OCI-LY7 (cell line): Measurements from ENCODE around the gene RPL13. TPM values are rescaled to one million over a fixed set of nuclear protein-coding genes. Genes with fewer than 3 reads are reported as not detected.

Experiments
- BruUV-seq: library from RNA; stranded (reverse); fragments of 400-500 nt; replicated peaks from 2 replicates; lab custom pipeline; 2021; lab: Mats Ljungman, UMichigan
- CTCF ChIA-PET: fragments of 300-600 bp; sonication (Branson Sonifier 250); formaldehyde crosslinking; loops from one replicate; lab custom pipeline; 2022; ENCODE audit warnings: antibody characterized with exemption; ENCODE audit not compliant: unreplicated experiment; lab: Charles Lee
- POLR2A ChIA-PET: fragments of 300-600 bp; sonication (Branson Sonifier 250); formaldehyde crosslinking; loops from one replicate; lab custom pipeline; 2022; ENCODE audit warnings: antibody characterized with exemption; lab: Charles Lee
- DNase-seq: peaks from one replicate; pipeline ENCODE4 v3.0.0-alpha.2; 2015; ENCODE audit warnings: low spot score
- H2AFZ ChIP-seq: fragments of 200-600 bp; sonication (generic), shearing (Covaris generic); 2 replicates; pipeline ENCODE4 v1.6.1; 2014; ENCODE audit warnings: mild to moderate bottlenecking, antibody characterized with exemption, low read length, moderate library complexity
- H3K27ac ChIP-seq: fragments of 200-600 bp; sonication (generic); 2 replicates; pipeline ENCODE4 v1.5.1; 2014; ENCODE audit warnings: mixed run types, low read depth, mild to moderate bottlenecking, moderate library complexity, low read length, inconsistent platforms; ENCODE audit not compliant: poor library complexity, severe bottlenecking
- H3K36me3 ChIP-seq: fragments of 200-600 bp; sonication (generic); 2 replicates; pipeline ENCODE4 v1.6.1; 2014; ENCODE audit warnings: mild to moderate bottlenecking, antibody characterized with exemption, low read length, moderate library complexity, mixed read lengths; ENCODE audit not compliant: insufficient read depth
- H3K4me1 ChIP-seq: fragments of 200-600 bp; sonication (generic); 2 replicates; pipeline ENCODE4 v1.5.1; 2014; ENCODE audit warnings: mild to moderate bottlenecking, low read length; ENCODE audit not compliant: insufficient read depth, poor library complexity, severe bottlenecking
- H3K4me2 ChIP-seq: fragments of 200-600 bp; sonication (generic); 2 replicates; pipeline ENCODE4 v1.6.1; 2014; ENCODE audit warnings: mild to moderate bottlenecking, low read length
- H3K4me3 ChIP-seq: fragments of 200-600 bp; sonication (generic); 2 replicates; pipeline ENCODE4 v1.5.1; 2014; ENCODE audit warnings: mild to moderate bottlenecking, low read depth, low read length; ENCODE audit not compliant: poor library complexity, severe bottlenecking
- H3K79me2 ChIP-seq: fragments of 200-600 bp; sonication (generic); 2 replicates; pipeline ENCODE4 v1.6.1; 2016; ENCODE audit warnings: low read depth, mild to moderate bottlenecking, low read length, moderate library complexity, mixed read lengths; ENCODE audit not compliant: insufficient read depth
- H3K9me2 ChIP-seq: fragments of 200-600 bp; sonication (generic); 2 replicates; pipeline ENCODE4 v1.6.1; 2016; ENCODE audit warnings: mild to moderate bottlenecking, low read length, mixed read lengths; ENCODE audit not compliant: insufficient read depth
- H3K9me3 ChIP-seq: fragments of 200-600 bp; sonication (generic); 2 replicates; pipeline ENCODE4 v1.6.1; 2014; ENCODE audit warnings: mild to moderate bottlenecking, mixed run types, low read length, mixed read lengths
- H4K20me1 ChIP-seq: fragments of 200-600 bp; sonication (generic); 2 replicates; pipeline ENCODE4 v1.6.1; 2014; ENCODE audit warnings: mild to moderate bottlenecking, antibody characterized with exemption, low read length, moderate library complexity, mixed read lengths; ENCODE audit not compliant: insufficient read depth
- EZH2phosphoT487 ChIP-seq: fragments of 200-600 bp; sonication (generic); IDR thresholded peaks from 2 replicates; pipeline ENCODE4 v1.6.1; 2018; ENCODE audit warnings: low read depth, borderline replicate concordance, mild to moderate bottlenecking, mixed run types, antibody characterized with exemption, low read length, moderate library complexity, mixed read lengths
- intact Hi-C: fragments of 100-400 bp; cut with micrococcal nuclease; formaldehyde crosslinking; loops from one replicate; pipeline ENCODE4 v1.10.0; 2022; ENCODE audit not compliant: unreplicated experiment
- total RNA-seq, 2 experiments: library from RNA; depleted of rRNA in 1 of 2; stranded (reverse); fragments of >200 nt in 1 of 2; shearing (Covaris generic) in 1 of 2; gene quantifications; 2 replicates each; pipeline ENCODE4 v1.2.3, GENCODE V29; 2014 to 2022
- TF ChIP-seq, protein P1 (sequence below): fragments of 200-600 bp; sonication (generic); conservative IDR thresholded peaks from 2 replicates; pipeline ENCODE4 v1.5.1; 2014; ENCODE audit warnings: mild to moderate bottlenecking, antibody characterized with exemption, low read length, moderate library complexity, mixed read lengths

RPL13 gene
- total RNA-seq, 2 experiments from 2014 or later = 2,928 to 9,791 TPM

DNA sequence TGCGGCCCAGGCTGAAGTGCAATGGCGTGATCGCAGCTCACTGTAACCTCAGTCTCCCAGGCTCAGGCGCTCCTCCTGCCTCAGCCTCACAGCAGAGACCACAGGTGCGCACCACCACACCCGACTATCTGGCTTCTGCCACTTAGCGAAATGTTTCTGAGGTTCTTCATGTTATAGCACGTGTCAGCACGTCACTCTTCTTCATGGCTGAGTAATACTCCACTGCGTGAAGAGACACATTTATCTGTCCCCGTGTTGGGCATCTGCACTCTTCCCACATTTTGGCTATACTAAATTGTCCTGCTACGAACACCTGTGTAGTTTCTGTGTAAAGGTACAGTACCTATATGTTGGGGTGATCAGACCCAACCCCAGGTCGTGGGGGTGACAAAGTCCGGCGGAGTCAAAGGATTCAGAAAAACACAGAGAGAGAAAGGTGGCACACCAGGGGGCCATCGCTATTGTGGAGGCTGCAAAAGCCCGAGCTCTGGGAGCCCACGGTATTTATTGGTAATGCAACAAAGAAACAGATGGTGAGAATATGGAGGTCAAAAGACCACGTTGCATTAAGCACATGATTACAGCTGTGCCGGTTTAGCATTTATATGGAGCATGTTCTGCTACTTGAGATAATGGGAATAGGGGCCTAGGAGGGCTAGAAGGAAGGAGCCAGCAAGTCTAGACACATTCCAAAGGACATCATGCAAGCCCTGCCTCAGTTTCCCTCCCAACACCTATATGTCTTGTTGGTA, 52.1 kb downstream of the RPL13 start:
- BruUV-seq = no TSS peak
- no peaks in the 10 kb centered on the region for H4K20me1 ChIP-seq
- no peaks in the 10 kb centered on the region for H3K9me2 ChIP-seq
- H3K4me2 ChIP-seq = no peak overlapping the region
- no peaks in the 10 kb centered on the region for H3K9me3 ChIP-seq
- no peak overlapping the region for H3K27ac ChIP-seq
- ChIA-PET POLR2A (no interaction called here), CTCF (no interaction called here)
- intact Hi-C loops = no loop called here
- TF ChIP-seq, protein P1, sequence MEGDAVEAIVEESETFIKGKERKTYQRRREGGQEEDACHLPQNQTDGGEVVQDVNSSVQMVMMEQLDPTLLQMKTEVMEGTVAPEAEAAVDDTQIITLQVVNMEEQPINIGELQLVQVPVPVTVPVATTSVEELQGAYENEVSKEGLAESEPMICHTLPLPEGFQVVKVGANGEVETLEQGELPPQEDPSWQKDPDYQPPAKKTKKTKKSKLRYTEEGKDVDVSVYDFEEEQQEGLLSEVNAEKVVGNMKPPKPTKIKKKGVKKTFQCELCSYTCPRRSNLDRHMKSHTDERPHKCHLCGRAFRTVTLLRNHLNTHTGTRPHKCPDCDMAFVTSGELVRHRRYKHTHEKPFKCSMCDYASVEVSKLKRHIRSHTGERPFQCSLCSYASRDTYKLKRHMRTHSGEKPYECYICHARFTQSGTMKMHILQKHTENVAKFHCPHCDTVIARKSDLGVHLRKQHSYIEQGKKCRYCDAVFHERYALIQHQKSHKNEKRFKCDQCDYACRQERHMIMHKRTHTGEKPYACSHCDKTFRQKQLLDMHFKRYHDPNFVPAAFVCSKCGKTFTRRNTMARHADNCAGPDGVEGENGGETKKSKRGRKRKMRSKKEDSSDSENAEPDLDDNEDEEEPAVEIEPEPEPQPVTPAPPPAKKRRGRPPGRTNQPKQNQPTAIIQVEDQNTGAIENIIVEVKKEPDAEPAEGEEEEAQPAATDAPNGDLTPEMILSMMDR = no peak
- TF ChIP-seq EZH2phosphoT487 = no peak
- no peaks in the 10 kb centered on the region for H3K4me1 ChIP-seq
- no peak for DNase-seq
- H3K4me3 ChIP-seq = no peak overlapping the region
- no peaks in the 10 kb centered on the region for H3K36me3 ChIP-seq
- no peak overlapping the region for H2AFZ ChIP-seq
- no peaks in the 10 kb centered on the region for H3K79me2 ChIP-seq

DNA sequence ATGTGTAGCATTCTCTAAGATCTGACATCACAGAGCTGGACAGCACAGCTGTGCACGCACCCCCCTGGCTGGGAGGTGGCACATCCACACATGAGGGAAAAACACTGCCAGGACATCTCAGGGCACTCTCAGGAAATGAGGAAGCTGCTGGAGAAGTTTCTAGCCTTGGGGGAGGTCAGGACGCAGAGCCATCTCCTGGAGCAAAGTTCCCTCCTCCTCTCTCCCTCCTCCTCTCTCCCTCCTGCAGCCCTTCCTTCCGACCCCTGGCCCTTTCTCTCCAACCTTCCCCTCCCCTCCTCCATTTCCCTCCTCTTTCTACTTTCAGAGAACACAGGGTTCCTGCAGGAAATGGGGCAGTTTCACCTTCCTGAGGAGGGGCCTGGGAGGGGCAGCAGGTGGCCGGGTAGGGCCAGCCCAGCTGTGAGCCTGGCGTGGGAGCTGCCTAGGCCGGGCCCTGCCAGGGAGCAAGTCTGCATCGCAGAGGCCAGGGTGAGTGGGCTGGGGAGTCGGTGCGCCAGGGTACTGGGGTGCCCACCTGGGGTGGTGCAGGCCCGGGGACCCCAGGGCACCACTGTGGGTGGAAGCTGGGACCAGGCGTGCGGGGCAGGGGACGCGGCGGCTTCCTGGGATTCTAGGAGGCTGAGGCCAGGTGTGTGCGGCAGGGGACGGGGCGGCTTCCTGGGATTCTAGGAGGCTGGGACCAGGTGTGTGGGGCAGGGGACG, 52.9 kb downstream of the RPL13 start, which contains the start of gene DPEP1:
DPEP1 (plus strand) TSS at position 412 of the 723 bp plus-strand sequence. CDS start 16,769 bp downstream, outside the sequence.
- Histone ChIP-seq H3K9me2 (no peaks in the 10 kb centered on the region), H3K4me2 (no peak within 1 kb of the TSS), H3K79me2 (no peaks in the 10 kb centered on the region), H3K9me3 (no peaks in the 10 kb centered on the region), H3K4me3 (no peak within 1 kb of the TSS), H3K4me1 (no peaks in the 10 kb centered on the region), H2AFZ (no peak within 1 kb of the TSS), H4K20me1 (no peaks in the 10 kb centered on the region), H3K36me3 (no peaks in the 10 kb centered on the region), H3K27ac (no peak within 1 kb of the TSS)
- no peak for DNase-seq
- TF ChIP-seq, protein P1 = no peak
- no TSS peak for BruUV-seq
- CTCF ChIA-PET = no interaction called here
- intact Hi-C loops = no loop called here
- POLR2A ChIA-PET = no interaction called here
